HL-60 (cell line): ENCODE data around the gene SEH1L.

Experiments used
- CTCF ChIP-seq: IDR thresholded peaks from one replicate; pipeline ENCODE4 v1.5.1; 2011; ENCODE audit warnings: low read length, control low read depth, inconsistent platforms; ENCODE audit not compliant: insufficient read depth
- GABPA ChIP-seq: IDR thresholded peaks from 2 replicates; pipeline ENCODE4 v1.6.1; 2012; ENCODE audit warnings: low read depth
- POLR2AphosphoS5 ChIP-seq: IDR thresholded peaks from 2 replicates; pipeline ENCODE4 v1.6.1; 2012; ENCODE audit warnings: low read depth
- REST ChIP-seq: IDR thresholded peaks from 2 replicates; pipeline ENCODE4 v1.6.1; 2012; ENCODE audit warnings: low read depth; ENCODE audit not compliant: insufficient replicate concordance

- no peak for TF ChIP-seq CTCF
- TF ChIP-seq POLR2AphosphoS5: no peak
- no peak for TF ChIP-seq GABPA
- TF ChIP-seq REST: no peak
Measured at GRCh38 chr18:13006531-13007247, 58.9 kb downstream of the SEH1L start.
